ENCODE results near the gene VIPAS39. TPM values are rescaled to one million over a fixed set of nuclear protein-coding genes. Genes with fewer than 3 reads are reported as not detected.

Gene VIPAS39
- 18.5 and 19.6 TPM in 2 replicates for total RNA-seq (2014; rRNA removed; shearing (Covaris generic))

GRCh38 chr14:77457522-77458248 is at the start of gene VIPAS39, which contains the start of gene AHSA1:
Gene VIPAS39, minus strand, starts transcription at chr14:77457601. Its CDS starts 3,499 bp downstream, at chr14:77454102.
Gene AHSA1, plus strand, starts transcription at chr14:77458093. Its CDS starts 97 bp downstream, at chr14:77458190.
- no peaks in the 10 kb centered on the region for H3K27me3 ChIP-seq

GRCh38 chr14:77505031-77505430 is 47.6 kb upstream of the VIPAS39 start:
- no peak for DNase-seq
- no peak overlapping the region for H3K4me3 ChIP-seq
- H3K27me3 ChIP-seq, result no peaks in the 10 kb centered on the region

More at GRCh38 chr14:77457522-77458248, at the start of gene VIPAS39, which contains the start of gene AHSA1:
- H3K9me3 ChIP-seq (replicated peaks), result no peaks in the 10 kb centered on the region
- H3K4me3 ChIP-seq, result peak within 1 kb of the TSS; percentile 85
- H3K27ac ChIP-seq, result peak within 1 kb of the TSS; percentile 92
- DNase-seq, result peak; percentile 96 to 98
- no peaks in the 10 kb centered on the region for H3K4me1 ChIP-seq
- peaks cover 29% of the 10 kb centered on the region for H3K36me3 ChIP-seq

GRCh38 chr14:77503138-77503537 is 45.7 kb upstream of the VIPAS39 start:
- no peak overlapping the region for H3K27ac ChIP-seq
- no peak for DNase-seq

More at GRCh38 chr14:77505031-77505430, 47.6 kb upstream of the VIPAS39 start:
- Histone ChIP-seq H3K4me1 (no peaks in the 10 kb centered on the region), H3K36me3 (no peaks in the 10 kb centered on the region), H3K27ac (no peak overlapping the region), H3K9me3 (replicated peaks) (peaks cover 3% of the 10 kb centered on the region; the same call in 1 of the 2 replicates)

GRCh38 chr14:77502109-77502782 is 44.8 kb upstream of the VIPAS39 start:
- Histone ChIP-seq H3K9me3 (replicated peaks) (peaks cover 3% of the 10 kb centered on the region; the same call in 1 of the 2 replicates), H3K4me1 (no peaks in the 10 kb centered on the region), H3K4me3 (no peak overlapping the region), H3K27ac (no peak overlapping the region), H3K36me3 (no peaks in the 10 kb centered on the region), H3K27me3 (no peaks in the 10 kb centered on the region; the same call in 1 of the 2 replicates)
- DNase-seq, result no peak

More at GRCh38 chr14:77503138-77503537, 45.7 kb upstream of the VIPAS39 start:
- Histone ChIP-seq H3K4me1 (no peaks in the 10 kb centered on the region), H3K36me3 (no peaks in the 10 kb centered on the region), H3K4me3 (no peak overlapping the region), H3K9me3 (replicated peaks) (peaks cover 3% of the 10 kb centered on the region; the same call in 1 of the 2 replicates), H3K27me3 (no peaks in the 10 kb centered on the region; the same call in 1 of the 2 replicates)

GRCh38 chr14:77498984-77499527 is 41.7 kb upstream of the VIPAS39 start:
- Histone ChIP-seq H3K36me3 (no peaks in the 10 kb centered on the region), H3K4me3 (peak overlapping the region; percentile 54), H3K4me1 (no peaks in the 10 kb centered on the region), H3K27ac (no peak overlapping the region), H3K27me3 (no peaks in the 10 kb centered on the region; the same call in 1 of the 2 replicates), H3K9me3 (replicated peaks) (peaks cover 3% of the 10 kb centered on the region; the same call in 1 of the 2 replicates)
- peak in 1 of 2 experiments; percentile 11 for DNase-seq

- H3K9me3 ChIP-seq (replicated peaks), result peaks cover 3% of the 10 kb centered on the region; the same call in 1 of the 2 replicates
- H3K27me3 ChIP-seq, result no peaks in the 10 kb centered on the region; the same call in 1 of the 2 replicates
- no peaks in the 10 kb centered on the region for H3K36me3 ChIP-seq
- H3K4me3 ChIP-seq, result peak within 1 kb of the TSS; percentile 54
- H3K4me1 ChIP-seq, result no peaks in the 10 kb centered on the region
- no peak within 1 kb of the TSS for H3K27ac ChIP-seq
- DNase-seq, result peak in 1 of 2 experiments; percentile 16
Measured at GRCh38 chr14:77498120-77498979, 40.9 kb upstream of the VIPAS39 start, which contains the start of gene ISM2. Gene ISM2, minus strand, starts transcription at chr14:77498816. Its CDS starts 23 bp downstream, at chr14:77498793.

- Histone ChIP-seq H3K27me3 (no peaks in the 10 kb centered on the region; the same call in 1 of the 2 replicates), H3K4me3 (no peak overlapping the region), H3K27ac (no peak overlapping the region), H3K36me3 (no peaks in the 10 kb centered on the region), H3K4me1 (no peaks in the 10 kb centered on the region), H3K9me3 (replicated peaks) (no peaks in the 10 kb centered on the region)
- DNase-seq, result no peak
Measured at GRCh38 chr14:77495334-77495733, 37.9 kb upstream of the VIPAS39 start.

- Histone ChIP-seq H3K4me1 (no peaks in the 10 kb centered on the region), H3K9me3 (replicated peaks) (no peaks in the 10 kb centered on the region), H3K36me3 (no peaks in the 10 kb centered on the region), H3K27me3 (no peaks in the 10 kb centered on the region), H3K4me3 (no peak overlapping the region), H3K27ac (no peak overlapping the region)
- DNase-seq, result no peak
Measured at GRCh38 chr14:77491056-77491455, 33.7 kb upstream of the VIPAS39 start.

- H3K4me1 ChIP-seq, result no peaks in the 10 kb centered on the region
- no peak overlapping the region for H3K4me3 ChIP-seq
- no peak for DNase-seq
- no peaks in the 10 kb centered on the region for H3K36me3 ChIP-seq
- no peak overlapping the region for H3K27ac ChIP-seq
- H3K9me3 ChIP-seq (replicated peaks), result no peaks in the 10 kb centered on the region
- no peaks in the 10 kb centered on the region for H3K27me3 ChIP-seq
Measured at GRCh38 chr14:77490347-77490986, 33.1 kb upstream of the VIPAS39 start.

GRCh38 chr14:77489041-77489440 is 31.6 kb upstream of the VIPAS39 start:
- no peaks in the 10 kb centered on the region for H3K4me1 ChIP-seq
- no peaks in the 10 kb centered on the region for H3K36me3 ChIP-seq
- H3K27me3 ChIP-seq, result no peaks in the 10 kb centered on the region
- H3K4me3 ChIP-seq, result no peak overlapping the region
- H3K27ac ChIP-seq, result no peak overlapping the region
- no peaks in the 10 kb centered on the region for H3K9me3 ChIP-seq (replicated peaks)
- no peak for DNase-seq

GRCh38 chr14:77488558-77488957 is 31.2 kb upstream of the VIPAS39 start:
- H3K9me3 ChIP-seq (replicated peaks), result no peaks in the 10 kb centered on the region
- H3K27me3 ChIP-seq, result no peaks in the 10 kb centered on the region
- H3K4me3 ChIP-seq, result no peak overlapping the region
- H3K36me3 ChIP-seq, result no peaks in the 10 kb centered on the region
- H3K27ac ChIP-seq, result no peak overlapping the region
- H3K4me1 ChIP-seq, result no peaks in the 10 kb centered on the region
- DNase-seq, result no peak

- Histone ChIP-seq H3K27ac (no peak overlapping the region), H3K4me3 (no peak overlapping the region), H3K9me3 (replicated peaks) (no peaks in the 10 kb centered on the region), H3K4me1 (no peaks in the 10 kb centered on the region), H3K27me3 (no peaks in the 10 kb centered on the region), H3K36me3 (no peaks in the 10 kb centered on the region)
- DNase-seq, result no peak
Measured at GRCh38 chr14:77485901-77486678, 28.7 kb upstream of the VIPAS39 start.

GRCh38 chr14:77485256-77485655 is 27.9 kb upstream of the VIPAS39 start:
- DNase-seq, result no peak
- Histone ChIP-seq H3K36me3 (no peaks in the 10 kb centered on the region), H3K27me3 (no peaks in the 10 kb centered on the region), H3K4me1 (no peaks in the 10 kb centered on the region), H3K9me3 (replicated peaks) (no peaks in the 10 kb centered on the region), H3K27ac (no peak overlapping the region), H3K4me3 (no peak overlapping the region)
